Endodermal cell (in vitro differentiated cells): ENCODE data around the gene FAM120B. TPM values are rescaled to one million over a fixed set of nuclear protein-coding genes. Genes with fewer than 3 reads are reported as not detected.

Experiments used
- DNase-seq: peaks from one replicate; pipeline ENCODE4 v3.0.0-alpha.2; 2017
- H3K27ac ChIP-seq: 2 replicates; pipeline ENCODE4 v1.5.1; 2013; ENCODE audit warnings: mild to moderate bottlenecking, low read depth, low read length, moderate library complexity
- H3K27me3 ChIP-seq: 2 replicates; pipeline ENCODE4 v1.6.1; 2013; ENCODE audit warnings: mild to moderate bottlenecking, low read length, moderate library complexity; ENCODE audit not compliant: insufficient read depth, control insufficient read depth, poor library complexity, severe bottlenecking
- H3K36me3 ChIP-seq: 2 replicates; pipeline ENCODE4 v1.7.0; 2013; ENCODE audit warnings: mild to moderate bottlenecking, low read length, moderate library complexity; ENCODE audit not compliant: control insufficient read depth, insufficient read depth
- H3K4me1 ChIP-seq: one replicate; pipeline ENCODE4 v1.7.0; 2013; ENCODE audit warnings: low read length; ENCODE audit not compliant: control insufficient read depth, insufficient read depth
- H3K4me3 ChIP-seq: 2 replicates; pipeline ENCODE4 v1.5.1; 2013; ENCODE audit warnings: mild to moderate bottlenecking, low read length, moderate library complexity
- H3K9ac ChIP-seq: 2 replicates; pipeline ENCODE4 v1.6.1; 2013; ENCODE audit warnings: mild to moderate bottlenecking, low read length, moderate library complexity; ENCODE audit not compliant: poor library complexity, severe bottlenecking; ENCODE audit errors: extremely low read depth
- H3K9me3 ChIP-seq: 2 replicates; pipeline ENCODE4 v1.6.1; 2013; ENCODE audit warnings: mild to moderate bottlenecking, low read length, moderate library complexity; ENCODE audit not compliant: control insufficient read depth
- H3K27ac Mint-ChIP-seq: 2 replicates; pipeline ENCODE4 v1.8.0; 2020; ENCODE audit warnings: mixed read lengths
- H3K27me3 Mint-ChIP-seq: 2 replicates; pipeline ENCODE4 v1.8.0; 2021; ENCODE audit warnings: mild to moderate bottlenecking, mixed read lengths; ENCODE audit not compliant: insufficient read depth
- H3K36me3 Mint-ChIP-seq: 2 replicates; pipeline ENCODE4 v1.8.0; 2020; ENCODE audit warnings: low read depth, mixed read lengths
- H3K4me1 Mint-ChIP-seq: 2 replicates; pipeline ENCODE4 v1.8.0; 2020; ENCODE audit warnings: mixed read lengths
- H3K4me3 Mint-ChIP-seq: 2 replicates; pipeline ENCODE4 v1.8.0; 2020; ENCODE audit warnings: mild to moderate bottlenecking, moderate library complexity, mixed read lengths
- H3K9me3 Mint-ChIP-seq: 2 replicates; pipeline ENCODE4 v1.8.0; 2020; ENCODE audit warnings: mild to moderate bottlenecking, mixed read lengths
- WGBS, 2 experiments: methylation state at CpG; one replicate each; pipeline versions ENCODE4 v1.1.5 to v1.1.7; 2013; ENCODE audit warnings: missing lambda C conversion rate in 2 of 2, mixed read lengths in 1 of 2; ENCODE audit not compliant: insufficient coverage in 1 of 2, insufficient read length in 1 of 2; 5-methylcytosine and 5-hydroxymethylcytosine counted together
- total RNA-seq, 2 donors: library from RNA; stranded (reverse); fragmentation: NEBNext Ultra II Directional in 1 of 2; extraction: Animal tissue kit (Norgen Biotek cat#: 25700) in 1 of 2; gene quantifications; 2 replicates in 1 of 2; 3 replicates in 1 of 2; pipeline ENCODE4 v1.2.1, GENCODE V29; 2021
- TF ChIP-seq, protein P1 (sequence below): fragments of 200-600 bp; sonication (generic); conservative IDR thresholded peaks from 2 replicates; pipeline ENCODE4 v1.5.0; 2021; ENCODE audit warnings: antibody characterized with exemption, mild to moderate bottlenecking

Gene FAM120B
- total RNA-seq, 2 donors from 2014 or later: 25.7 to 27.5 TPM

DNA sequence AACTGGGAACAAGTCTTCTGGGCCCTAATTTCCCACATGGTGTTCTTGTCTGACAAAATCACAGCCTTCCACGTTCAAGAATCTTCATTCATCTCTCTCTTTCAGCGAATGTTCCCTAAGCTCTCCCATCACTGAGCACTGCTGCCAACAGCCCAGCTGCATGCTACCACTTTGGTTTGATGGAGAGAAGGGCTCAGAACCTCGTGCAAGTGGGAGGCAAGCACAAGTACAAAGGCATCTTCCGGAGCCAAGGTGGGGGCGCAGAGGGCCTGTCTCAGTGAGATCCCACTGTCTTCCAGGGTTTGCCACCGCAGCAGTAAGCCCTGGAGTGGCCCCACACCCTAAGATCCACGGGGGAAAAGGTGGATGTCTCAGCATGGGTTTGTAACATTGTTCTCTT, 32.9 kb upstream of the FAM120B start:
- TF ChIP-seq, protein P1, sequence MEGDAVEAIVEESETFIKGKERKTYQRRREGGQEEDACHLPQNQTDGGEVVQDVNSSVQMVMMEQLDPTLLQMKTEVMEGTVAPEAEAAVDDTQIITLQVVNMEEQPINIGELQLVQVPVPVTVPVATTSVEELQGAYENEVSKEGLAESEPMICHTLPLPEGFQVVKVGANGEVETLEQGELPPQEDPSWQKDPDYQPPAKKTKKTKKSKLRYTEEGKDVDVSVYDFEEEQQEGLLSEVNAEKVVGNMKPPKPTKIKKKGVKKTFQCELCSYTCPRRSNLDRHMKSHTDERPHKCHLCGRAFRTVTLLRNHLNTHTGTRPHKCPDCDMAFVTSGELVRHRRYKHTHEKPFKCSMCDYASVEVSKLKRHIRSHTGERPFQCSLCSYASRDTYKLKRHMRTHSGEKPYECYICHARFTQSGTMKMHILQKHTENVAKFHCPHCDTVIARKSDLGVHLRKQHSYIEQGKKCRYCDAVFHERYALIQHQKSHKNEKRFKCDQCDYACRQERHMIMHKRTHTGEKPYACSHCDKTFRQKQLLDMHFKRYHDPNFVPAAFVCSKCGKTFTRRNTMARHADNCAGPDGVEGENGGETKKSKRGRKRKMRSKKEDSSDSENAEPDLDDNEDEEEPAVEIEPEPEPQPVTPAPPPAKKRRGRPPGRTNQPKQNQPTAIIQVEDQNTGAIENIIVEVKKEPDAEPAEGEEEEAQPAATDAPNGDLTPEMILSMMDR: no peak
- no peak for DNase-seq
- no peaks in the 10 kb centered on the region for H3K9me3 Mint-ChIP-seq
- no peak overlapping the region for H3K27ac Mint-ChIP-seq
- no peak overlapping the region for H3K4me3 Mint-ChIP-seq
- no peaks in the 10 kb centered on the region for H3K27me3 ChIP-seq
- peaks cover 24% of the 10 kb centered on the region for H3K27me3 Mint-ChIP-seq
- H3K9me3 ChIP-seq: no peaks in the 10 kb centered on the region
- H3K9ac ChIP-seq: no peak overlapping the region
- no peaks in the 10 kb centered on the region for H3K36me3 ChIP-seq
- no peaks in the 10 kb centered on the region for H3K36me3 Mint-ChIP-seq
- H3K4me1 Mint-ChIP-seq: peaks cover 13% of the 10 kb centered on the region
- H3K4me3 ChIP-seq: no peak overlapping the region
- peaks cover 8% of the 10 kb centered on the region for H3K4me1 ChIP-seq
- 92 to 97% methylated on average over 5 to 7 of the region's 7 CpGs for WGBS, 2 experiments
- H3K27ac ChIP-seq: no peak overlapping the region

DNA sequence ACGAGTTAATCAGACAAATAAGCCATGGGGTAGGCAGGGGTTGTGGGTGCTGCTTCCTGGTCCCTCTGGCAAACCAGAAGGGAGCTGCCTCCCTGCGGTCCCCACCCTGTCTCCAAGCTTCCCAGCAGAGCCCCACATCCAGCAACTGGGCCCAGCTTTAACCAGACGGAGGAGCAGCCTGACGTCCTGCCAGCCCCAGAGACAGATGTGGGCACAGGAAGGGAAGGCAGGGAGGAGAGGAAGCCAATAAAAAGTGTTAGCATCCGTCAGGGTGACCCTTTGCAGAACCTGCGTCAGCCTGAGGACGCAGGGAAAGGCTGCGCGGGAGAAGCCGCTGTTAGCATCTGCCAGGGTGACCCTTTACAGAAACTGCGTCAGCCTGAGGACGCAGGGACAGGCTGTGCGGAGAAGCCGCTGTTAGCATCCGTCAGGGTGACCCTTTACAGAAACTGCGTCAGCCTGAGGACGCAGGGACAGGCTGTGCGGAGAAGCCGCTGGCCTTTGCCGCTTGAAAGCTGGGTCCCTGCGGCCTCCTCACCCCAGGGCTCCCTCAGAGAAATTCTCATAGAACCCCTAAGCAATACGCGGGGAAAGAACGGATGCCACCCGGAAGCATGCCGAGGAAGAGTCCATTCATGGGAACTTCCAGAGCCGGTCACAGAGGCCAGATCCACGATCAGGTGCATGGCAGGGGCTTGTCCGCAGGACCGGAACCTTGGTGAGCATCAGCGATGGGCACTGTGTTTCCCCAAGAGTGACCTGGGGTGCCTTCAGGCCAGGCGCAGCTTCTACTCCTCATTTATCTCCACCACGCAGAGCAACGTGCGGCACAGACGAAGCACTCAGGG, 31.6 kb upstream of the FAM120B start:
- H3K27me3 Mint-ChIP-seq: peaks cover 23% of the 10 kb centered on the region
- no peaks in the 10 kb centered on the region for H3K9me3 Mint-ChIP-seq
- DNase-seq: no peak
- peaks cover 5% of the 10 kb centered on the region for H3K4me1 Mint-ChIP-seq
- Histone ChIP-seq H3K9me3 (no peaks in the 10 kb centered on the region), H3K27ac (no peak overlapping the region), H3K9ac (no peak overlapping the region), H3K4me3 (no peak overlapping the region), H3K36me3 (no peaks in the 10 kb centered on the region), H3K27me3 (no peaks in the 10 kb centered on the region), H3K4me1 (no peaks in the 10 kb centered on the region)
- 92 to 93% methylated on average over 29 to 36 of the region's 36 CpGs for WGBS, 2 experiments
- H3K36me3 Mint-ChIP-seq: no peaks in the 10 kb centered on the region
- TF ChIP-seq, protein P1: no peak
- H3K4me3 Mint-ChIP-seq: no peak overlapping the region
- no peak overlapping the region for H3K27ac Mint-ChIP-seq

DNA sequence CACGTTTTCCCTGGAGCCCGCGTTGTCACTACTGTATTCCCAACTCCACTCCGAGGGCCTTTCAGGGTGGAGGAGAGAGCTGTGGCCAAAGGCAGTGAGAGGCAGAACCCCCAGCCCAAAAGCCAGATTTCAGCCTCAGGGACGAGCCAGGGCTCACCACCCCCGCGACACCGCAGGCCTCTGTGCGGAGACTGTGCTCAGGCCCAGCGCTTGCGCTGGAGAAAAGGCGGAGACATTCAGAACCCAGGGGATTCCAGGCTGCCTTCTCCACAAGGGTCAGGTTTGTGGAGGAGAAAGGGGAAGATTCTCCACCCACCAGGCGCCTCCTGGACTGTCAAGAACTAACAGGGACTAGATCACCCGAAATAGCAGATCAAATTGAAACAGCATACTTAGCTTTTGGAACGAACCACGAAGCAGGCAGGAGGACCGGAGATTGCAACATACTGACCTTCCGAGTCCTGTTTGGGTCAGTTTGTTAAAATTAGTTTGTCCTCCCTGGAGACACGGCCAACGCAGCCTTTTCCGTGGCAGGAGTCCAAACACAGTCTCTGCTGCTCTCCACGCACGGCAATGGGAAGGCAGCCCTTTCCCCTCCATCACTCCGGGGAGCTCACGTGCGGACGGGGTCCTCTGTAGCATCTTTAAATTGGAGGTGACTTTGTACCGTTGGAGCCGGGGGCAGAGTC, 30.0 kb upstream of the FAM120B start:
- H3K36me3 Mint-ChIP-seq: no peaks in the 10 kb centered on the region
- no peaks in the 10 kb centered on the region for H3K36me3 ChIP-seq
- H3K27me3 ChIP-seq: no peaks in the 10 kb centered on the region
- 91 to 93% methylated on average over 22 to 29 of the region's 29 CpGs for WGBS, 2 experiments
- TF ChIP-seq, protein P1: no peak
- H3K9me3 Mint-ChIP-seq: no peaks in the 10 kb centered on the region
- no peaks in the 10 kb centered on the region for H3K9me3 ChIP-seq
- no peak overlapping the region for H3K27ac ChIP-seq
- H3K4me1 Mint-ChIP-seq: peaks cover 5% of the 10 kb centered on the region
- DNase-seq: no peak
- H3K4me3 Mint-ChIP-seq: no peak overlapping the region
- H3K27ac Mint-ChIP-seq: no peak overlapping the region
- H3K9ac ChIP-seq: no peak overlapping the region
- H3K27me3 Mint-ChIP-seq: peaks cover 23% of the 10 kb centered on the region
- H3K4me3 ChIP-seq: no peak overlapping the region
- H3K4me1 ChIP-seq: no peaks in the 10 kb centered on the region
